Stomach (tissue), 4 donors: ENCODE results near the gene ZNF580.

Source experiments
- CTCF ChIP-seq, 7 experiments: fragments of 450-650 bp in 4 of 7; fragments of 200-600 bp in 3 of 7; sonication (generic) in 3 of 7; IDR thresholded peaks; one replicate each; pipeline ENCODE4 v1.5.1; 2016 to 2019; ENCODE audit warnings: antibody characterized with exemption in 7 of 7, control low read depth in 2 of 7, mild to moderate bottlenecking in 1 of 7
- POLR2A ChIP-seq, 4 donors: fragments of 450-650 bp; IDR thresholded peaks; one replicate each; pipeline ENCODE4 v1.6.1; 2016; ENCODE audit warnings: antibody characterized with exemption in 4 of 4, control low read depth in 2 of 4, mild to moderate bottlenecking in 1 of 4, moderate library complexity in 1 of 4
- POLR2AphosphoS5 ChIP-seq, 3 donors: sonication (generic); formaldehyde crosslinking; IDR thresholded peaks; one replicate each; pipeline ENCODE4 v1.6.1; 2016; ENCODE audit warnings: antibody characterized with exemption in 3 of 3

GRCh38 chr19:55690769-55691545, 50.2 kb downstream of the ZNF580 start:
- TF ChIP-seq CTCF (IDR thresholded peaks at IDR 0.05) (no peak), POLR2A (IDR thresholded peaks at IDR 0.05) (no peak), POLR2AphosphoS5 (IDR thresholded peaks at IDR 0.05) (no peak)
